GM19372 (cell line): ENCODE data around the gene SLC23A2.
"Not testable (repeated sequence)": the region's sequence is repeated elsewhere in the genome, so short reads cannot be mapped to it uniquely, and the experiment has no call there.

Source experiments
- ATAC-seq: cut with Tn5 transposase; IDR thresholded peaks from one replicate; pipeline ENCODE4 v1.9.1; 2021; ENCODE audit warnings: mild to moderate bottlenecking, low read depth, moderate library complexity; ENCODE audit not compliant: unreplicated experiment

SLC23A2 gene

DNA sequence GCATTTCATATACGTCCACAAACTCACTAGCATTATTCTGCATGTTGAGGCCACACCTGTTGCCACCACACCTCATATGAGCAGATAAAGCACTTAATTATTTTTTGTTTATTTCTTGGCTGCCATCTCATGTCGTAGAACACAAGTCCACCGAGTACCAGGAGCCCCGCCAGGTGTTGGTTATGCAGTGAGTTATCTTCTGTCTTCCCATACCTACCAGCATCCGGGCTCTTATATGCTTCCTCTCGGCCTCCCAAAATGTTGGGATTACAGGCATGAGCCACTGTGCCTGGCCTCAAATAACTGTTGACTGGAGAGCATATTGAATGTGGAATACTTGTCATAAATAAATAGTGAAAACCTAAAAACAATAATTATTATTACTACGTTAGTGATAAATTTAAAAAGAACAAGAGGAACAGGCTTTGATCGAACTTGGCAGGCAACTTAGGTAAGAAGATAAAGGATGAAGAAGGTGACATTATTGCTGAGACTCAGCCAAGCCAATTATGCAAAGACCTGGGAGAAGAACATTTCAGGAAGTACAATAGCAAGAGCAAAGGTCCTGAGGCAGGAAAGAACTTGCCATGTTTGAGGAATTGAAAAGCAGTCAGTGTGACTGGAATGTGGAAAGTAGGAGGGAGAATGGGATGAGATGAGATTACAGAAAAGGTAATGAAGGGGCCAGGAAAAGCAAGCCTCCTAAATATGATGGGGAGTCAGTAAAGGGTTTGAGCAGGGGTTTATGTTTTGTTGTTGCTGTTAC is 12.6 kb upstream of the SLC23A2 start:
- ATAC-seq = no peak

DNA sequence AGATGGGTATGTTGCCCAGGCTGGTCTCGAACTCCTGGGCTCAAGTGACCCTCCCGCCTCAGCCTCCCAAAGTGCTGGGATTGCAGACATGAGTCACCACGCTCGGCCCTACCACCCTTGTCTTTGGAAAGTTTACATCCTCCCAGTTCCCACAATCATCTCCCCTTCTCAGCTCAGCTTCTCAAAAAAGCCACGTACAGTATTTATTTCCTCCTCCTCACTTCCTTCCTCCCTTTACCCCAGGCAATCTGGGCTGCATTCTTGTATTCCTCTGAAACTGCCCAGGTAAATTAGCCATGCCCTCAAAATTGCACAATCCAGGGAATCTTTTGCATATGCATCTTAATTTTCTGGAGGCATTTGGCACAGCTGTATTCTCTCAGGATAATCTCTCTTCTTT is 7.4 kb upstream of the SLC23A2 start:
- ATAC-seq = no peak

DNA sequence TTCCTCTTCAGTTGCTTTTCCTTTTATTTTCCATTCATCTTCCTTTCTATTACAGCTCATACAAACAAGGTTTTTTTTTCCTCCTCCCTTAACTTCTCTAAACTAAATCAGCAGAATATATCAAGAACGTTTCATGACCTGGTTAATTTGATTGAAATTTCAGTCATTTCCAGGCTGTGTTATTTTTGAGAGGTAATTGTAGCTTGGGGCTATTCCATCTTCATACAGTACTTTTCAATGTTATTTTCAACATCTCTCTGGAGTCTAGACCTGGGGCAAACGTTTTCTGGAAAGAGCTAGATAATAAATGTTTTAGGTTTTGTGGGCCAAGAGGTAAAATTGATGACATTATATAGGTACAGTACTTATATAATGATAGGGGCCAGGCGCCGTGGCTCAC is 4.0 kb upstream of the SLC23A2 start:
- no peak for ATAC-seq

DNA sequence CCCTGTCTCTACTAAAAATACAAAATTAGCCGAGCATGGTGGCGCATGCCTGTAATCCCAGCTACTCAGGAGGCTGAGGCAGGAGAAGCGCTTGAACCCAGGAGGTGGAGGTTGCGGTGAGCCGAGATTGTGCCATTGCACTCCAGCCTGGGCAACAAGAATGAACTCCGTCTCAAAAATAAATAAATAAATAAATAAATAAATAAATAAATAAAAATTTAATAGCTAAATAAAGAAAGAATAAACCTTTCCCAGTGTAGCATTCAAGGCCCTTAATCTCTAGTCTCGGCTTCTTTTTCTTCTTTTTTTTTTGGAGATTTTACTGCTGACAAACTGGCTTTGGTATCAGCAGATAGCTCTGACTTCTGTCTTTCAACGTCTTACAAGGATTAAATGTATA is 3.5 kb upstream of the SLC23A2 start:
- not testable (repeated sequence) for ATAC-seq

DNA sequence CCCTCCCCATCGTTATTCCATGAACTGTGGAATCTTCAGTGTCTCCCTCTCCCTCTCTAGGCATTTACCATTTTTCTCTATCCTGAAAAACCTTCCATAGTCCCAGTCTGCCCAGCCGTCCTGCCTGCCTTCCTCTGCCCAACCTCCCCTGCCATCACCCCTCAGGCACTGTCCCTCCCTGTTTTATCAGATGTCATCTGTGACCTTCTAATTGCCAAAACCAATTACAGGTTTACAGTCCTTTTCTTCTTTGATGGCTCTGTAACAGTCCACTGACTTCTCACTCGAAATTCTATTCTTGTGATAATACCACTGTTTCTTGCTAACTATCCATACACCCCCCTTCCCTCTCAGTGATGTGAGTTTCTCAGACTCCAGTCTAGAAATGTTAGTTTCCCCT is 2.3 kb upstream of the SLC23A2 start:
- no peak for ATAC-seq

DNA sequence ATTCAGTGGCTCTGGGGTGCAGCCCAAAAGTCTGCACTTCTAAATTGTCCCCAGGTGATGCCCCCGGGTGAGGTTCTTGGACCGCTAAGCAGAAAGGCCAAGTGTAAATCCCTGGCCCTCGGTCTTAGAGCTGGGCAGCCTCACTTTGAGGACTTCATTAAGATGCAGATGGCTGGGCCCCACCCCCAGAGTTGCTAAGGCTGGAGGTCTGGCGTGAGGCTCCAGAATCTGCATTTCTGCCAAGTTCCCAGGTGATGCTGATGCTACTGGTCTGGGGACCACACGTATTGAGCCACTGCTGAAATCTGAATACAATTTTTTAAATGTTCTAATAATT is 735 bp upstream of the SLC23A2 start:
- ATAC-seq = no peak

DNA sequence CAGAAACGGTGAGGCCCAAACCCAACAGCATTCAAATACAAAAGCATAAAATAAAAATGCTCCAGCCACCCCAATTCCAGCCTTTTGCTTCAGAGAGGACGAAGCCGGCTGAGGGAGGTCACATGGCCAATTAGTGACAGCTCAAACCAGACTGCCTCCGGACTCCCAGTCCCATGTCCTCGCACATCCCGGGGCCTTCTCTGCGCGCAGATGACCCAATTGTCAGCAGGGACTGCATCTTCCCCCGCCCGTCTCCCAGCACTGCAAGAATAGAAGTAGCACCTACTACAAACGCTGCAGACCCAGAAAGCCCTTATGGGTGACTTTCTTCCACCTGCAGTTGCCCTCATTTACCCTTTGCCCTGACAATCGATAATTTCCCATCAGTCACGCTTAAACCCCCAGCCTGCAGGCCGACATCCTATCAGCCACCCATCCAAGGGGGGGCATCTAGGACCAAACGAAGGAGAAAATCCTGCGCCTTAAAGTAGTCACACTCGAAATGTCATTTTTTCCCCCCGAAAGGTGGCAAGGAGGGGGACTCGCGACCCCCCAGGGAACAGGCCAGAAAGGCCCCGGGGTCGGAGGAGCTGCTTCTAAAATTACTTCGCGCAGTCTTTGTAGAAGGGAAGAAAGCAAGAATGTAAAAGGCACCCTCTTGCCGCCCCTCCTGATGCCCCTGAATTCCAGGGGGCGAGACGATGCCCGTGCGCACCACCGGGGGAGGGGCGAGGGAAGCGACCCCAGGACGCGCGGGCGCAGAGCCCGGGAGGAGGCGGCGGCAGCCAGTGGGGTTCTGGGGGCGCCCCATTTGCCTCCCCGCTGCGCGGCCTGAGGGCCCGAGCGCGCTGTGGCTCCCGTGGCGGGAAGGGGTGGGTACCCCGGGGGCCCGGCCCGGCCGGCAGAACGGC is 792 bp downstream of the SLC23A2 start:
- ATAC-seq = peak; percentile 44

DNA sequence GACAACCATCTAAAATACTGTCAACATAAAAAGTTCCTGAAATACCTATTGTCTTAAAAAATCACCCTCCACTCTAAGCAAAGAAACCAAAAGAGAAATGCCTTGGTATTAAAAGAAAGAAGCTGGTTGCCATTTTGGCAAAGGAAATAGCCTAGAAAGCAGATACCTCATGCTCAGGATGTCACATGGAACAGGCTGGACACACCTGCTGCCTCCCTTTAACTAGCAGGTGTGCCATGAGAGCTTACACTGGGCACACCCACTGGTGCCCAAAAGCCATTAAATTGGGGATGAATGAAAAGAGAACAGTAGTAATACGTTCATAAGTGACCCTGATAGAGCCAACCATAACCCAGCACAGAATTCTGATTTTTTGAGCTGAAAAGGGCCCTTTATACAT is 1.5 kb downstream of the SLC23A2 start:
- no peak for ATAC-seq

DNA sequence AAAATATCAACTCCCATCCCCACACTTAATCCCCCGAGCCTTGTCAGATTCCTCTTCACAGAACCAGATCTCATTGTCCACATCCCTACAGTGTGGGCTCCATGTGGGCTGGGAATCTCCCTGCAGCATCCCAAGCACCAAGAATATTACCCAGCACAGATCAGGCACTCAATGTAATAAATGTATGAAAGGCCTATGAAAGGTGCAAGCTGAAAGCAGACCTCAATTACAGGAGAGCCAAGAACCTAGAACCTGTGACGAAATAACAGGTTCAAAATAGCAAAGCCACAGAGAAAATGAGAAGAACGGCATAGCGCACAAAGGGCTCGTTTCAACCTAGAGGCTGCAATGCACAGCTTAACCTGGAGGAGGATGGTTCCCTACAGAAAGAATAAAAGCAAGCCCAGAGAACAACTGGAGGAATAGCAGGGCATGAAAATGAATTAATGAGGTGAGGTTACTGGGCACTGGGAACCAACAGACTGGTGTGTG is 3.1 kb downstream of the SLC23A2 start:
- no peak for ATAC-seq

DNA sequence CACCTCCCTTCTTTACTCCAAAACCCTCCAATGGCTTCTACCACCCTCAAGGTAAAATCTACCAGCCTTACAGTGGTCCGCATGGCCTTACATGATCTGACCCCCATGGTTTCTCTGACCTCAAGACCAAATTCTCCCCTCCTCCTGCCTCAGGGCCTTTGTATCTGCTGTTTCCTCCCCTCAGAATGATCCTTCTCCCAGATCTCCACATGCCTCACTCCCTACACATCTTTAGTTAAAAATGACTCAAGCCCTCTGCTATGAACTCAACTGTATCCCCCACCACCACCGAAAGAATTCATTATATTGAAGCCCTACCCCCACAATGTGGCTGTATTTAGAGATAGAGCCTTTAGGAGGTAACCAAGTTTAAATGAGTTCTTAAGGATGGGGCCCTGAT is 4.1 kb downstream of the SLC23A2 start:
- no peak for ATAC-seq

DNA sequence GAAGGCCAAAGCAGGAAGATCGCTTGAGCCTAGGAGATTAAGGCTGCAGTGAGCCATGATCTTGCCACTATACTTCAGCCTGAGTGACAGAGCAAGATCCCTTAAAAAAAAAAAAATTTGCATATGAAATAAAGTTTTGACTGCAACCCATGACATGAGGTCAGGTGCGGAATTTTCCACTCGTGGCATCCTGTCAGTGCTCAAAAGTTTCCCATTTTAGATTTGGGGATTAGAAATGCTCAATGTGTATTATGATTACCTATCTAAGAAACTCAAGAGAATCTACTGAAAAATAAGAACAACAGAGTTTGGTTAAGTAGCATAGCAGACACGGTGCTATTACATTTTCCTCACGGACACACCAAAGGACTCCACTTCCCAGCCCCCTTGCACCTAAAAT is 11.7 kb downstream of the SLC23A2 start:
- ATAC-seq = peak; percentile 55

DNA sequence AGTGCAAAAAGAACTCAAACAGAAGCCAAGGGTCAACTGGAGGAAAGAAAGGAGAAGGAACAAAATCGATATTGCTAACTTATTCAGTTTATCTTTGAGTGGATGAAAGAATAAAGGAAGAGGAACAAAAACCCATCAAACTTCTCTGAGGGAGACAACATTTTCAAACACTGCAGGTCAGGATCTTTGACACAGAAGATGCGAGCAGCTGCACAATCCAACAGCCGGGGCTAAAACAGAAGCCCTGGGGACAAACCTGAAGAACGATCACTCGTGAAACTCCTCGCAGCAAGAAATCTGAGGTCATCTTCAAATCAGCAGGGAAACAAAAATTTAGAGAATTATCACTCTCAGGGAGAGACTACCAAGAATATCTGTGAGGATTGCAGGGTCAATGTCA is 14.2 kb downstream of the SLC23A2 start:
- ATAC-seq = no peak

DNA sequence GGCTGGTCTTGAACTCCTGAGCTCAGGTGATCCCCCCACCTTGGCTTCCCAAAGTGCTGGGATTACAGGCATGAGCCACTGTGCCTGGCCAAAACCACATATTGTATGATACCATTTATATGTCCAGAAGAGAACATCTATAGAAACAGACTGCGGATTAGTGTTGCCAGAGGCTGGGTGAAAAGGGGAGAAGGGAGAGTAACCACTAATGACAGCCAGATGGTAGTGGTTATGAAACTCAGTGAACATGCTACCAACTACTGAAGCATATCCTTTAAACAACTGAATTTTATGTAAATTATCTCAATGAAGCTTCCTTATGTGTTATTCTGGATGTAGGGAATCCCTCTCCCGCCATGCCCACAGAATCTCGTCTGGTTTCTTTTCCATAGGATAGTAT is 15.7 kb downstream of the SLC23A2 start:
- ATAC-seq = no peak

DNA sequence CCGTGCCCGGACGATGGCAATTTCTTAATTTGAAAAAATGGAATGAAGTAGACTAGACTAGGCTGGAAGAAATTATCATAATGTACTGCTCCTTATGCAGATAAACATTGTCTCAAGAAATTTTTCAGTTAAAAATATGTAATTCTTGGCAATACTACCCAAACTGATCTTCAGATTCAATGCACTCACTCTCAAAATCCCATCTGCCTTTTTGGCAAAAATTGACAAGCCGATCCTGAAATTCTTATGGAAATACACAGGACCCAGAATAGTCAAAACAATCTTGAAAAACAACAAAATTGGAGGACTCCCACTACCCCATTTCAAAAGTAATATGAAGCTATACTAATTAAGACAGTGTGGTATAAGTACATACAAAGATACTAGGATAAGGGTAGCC is 19.0 kb downstream of the SLC23A2 start:
- no peak for ATAC-seq

DNA sequence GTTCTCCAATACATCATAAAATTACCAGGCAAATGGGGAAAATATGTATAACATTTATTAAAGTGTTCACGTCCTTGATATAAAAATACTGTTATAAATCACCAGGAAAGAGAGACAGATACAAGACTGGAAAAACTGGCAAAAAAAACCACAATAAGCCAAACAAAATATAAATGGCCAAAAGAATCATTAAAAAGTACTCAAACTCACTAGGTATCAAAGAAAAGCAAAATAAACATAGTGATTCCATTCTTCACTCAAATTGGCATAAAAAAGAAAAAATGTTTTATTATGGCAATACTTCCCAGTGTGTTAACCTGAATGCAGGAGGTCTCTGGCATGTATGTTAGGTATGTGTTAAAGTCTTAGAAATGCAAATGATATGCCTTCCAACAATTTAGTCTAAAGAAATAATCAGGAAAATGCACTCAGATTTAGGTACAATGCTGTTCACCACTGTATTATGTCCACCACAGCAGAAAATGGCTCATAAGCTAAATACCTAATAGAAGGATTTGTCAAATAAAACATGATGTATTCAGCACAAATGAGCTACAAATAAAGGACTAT is 21.4 kb downstream of the SLC23A2 start:
- no peak for ATAC-seq

DNA sequence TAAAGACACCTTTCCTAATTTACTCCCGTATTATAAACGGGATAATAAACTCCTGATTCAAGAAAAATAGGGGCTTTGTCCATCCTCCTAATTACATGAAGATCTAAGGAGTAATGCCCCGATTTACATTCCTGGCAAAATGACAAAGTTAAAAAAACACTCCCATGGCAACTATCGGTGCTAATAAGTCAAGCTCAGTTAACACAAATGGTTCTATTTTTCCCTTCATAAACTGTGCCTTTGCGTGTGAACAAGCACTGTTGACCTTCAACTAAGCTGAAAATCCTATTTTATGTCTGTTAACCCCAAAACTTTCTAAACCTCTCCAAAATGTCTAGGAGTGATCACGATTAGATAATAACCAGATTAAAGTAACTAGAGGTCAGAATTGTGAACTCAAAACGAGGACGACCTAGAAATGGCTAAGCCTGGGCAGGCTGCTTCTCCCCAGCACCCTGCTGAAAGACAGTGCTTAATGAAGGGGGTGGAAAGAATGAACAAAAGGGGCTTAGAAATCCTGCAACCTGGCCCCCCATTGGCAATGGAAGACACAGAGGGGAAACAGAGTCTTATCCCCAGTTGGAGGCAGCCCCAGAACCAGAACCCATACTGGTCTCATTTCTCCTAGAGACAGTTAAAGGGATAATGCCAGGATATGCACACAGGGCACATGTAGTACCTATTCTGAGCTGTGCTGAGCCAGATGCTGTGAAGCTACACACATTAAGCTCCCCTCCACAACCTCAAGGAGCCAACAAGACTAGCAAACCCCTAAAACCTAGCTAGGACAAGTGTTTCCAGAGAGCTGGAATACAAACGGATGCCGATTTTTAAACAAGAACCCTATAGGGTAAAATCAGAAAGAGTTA is 23.0 kb downstream of the SLC23A2 start:
- ATAC-seq = no peak

DNA sequence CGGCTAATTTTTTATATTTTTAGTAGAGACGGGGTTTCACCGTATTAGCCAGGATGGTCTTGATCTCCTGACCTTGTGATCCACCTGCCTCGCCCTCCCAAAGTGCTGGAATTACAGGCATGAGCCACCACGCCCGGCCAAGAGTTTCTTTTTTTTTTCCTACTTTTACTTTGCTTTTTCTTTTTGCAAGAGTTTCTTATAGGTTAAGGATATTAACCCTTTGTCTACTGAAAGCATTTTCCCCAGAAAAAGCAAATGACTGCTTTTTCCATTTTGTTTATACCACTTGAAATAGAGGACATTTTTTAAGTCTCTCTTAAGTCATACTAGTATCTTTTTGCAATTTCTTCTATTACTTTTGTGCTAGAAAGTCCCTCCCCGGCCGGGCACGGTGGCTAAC is 25.3 kb downstream of the SLC23A2 start:
- not testable (repeated sequence) for ATAC-seq

DNA sequence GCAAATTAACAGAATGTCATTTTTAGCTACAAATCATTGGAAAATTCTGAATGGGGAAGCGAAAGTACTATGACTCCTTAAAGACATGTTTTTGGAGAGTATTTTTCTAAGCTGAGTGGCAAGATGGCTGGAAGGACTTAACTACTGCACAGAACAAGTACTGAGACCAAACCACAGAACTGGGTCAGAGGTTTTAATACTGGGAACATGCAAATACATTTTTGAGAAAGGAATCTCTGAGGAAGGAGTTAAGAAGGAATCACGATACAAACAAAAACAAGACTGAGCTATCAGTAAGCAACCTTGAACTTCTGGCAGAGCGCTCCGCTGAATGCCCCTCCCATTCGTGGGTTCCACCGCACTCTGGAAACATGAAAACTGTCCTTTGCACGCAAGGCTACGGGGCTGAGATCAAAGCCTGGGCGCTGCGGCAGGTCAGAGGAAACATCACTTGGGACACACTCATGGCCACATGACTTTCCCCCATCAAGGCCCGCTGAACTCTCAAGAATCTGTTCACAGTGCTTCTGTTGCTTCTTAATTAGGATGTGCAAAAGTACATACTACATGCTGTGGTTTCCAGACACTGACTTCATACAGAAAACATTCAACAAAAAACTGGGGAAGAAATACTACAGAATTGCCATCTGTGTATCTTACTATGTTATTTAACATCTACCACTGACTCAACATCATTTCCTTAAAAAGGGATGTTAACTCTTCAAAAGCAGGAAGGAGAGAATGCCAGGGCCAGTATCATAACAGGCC is 27.8 kb downstream of the SLC23A2 start:
- peak; percentile 89 for ATAC-seq

DNA sequence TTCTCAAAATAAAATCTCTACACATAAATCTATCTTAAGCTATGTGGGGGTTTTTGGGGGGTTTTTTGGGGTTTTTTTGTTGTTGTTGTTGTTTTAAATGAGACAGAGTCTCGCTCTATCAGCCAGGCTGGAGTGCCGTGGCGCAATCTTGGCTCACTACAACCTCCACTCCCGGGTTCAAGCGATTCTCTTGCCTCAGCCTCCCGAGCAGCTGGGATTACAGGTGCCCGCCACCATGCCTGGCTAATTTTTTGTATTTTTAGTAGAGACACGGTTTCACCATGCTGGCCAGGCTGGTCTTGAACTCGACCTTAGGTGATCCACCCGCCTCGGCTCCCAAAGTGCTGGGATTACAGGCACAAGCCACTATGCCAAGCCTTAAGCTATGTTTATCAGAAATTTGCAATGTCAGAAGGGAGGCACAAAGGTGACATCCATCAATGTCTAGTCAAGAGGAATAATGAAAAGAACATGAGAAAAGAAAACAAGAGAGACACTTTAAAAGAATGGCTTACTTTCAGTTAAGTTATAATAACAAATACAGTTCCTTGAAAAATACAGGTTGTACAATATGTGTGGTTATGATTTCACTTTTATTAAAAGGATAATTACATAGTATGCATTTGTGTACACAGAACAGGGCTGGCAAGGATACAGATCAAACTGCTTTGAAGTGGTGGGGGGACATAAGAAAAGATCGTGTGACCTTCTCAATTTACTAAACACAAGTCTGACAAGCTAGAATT is 28.6 kb downstream of the SLC23A2 start:
- no peak for ATAC-seq
